Liver (tissue), 3 donors: Measurements from ENCODE around the gene APOBEC3C.

Source experiments
- ATF3 ChIP-seq: IDR thresholded peaks from 2 replicates; pipeline ENCODE4 v1.6.1; 2016; ENCODE audit warnings: antibody characterized with exemption
- FOXA1 ChIP-seq: IDR thresholded peaks from 2 replicates; pipeline ENCODE4 v1.6.1; 2016; ENCODE audit warnings: antibody characterized with exemption
- GABPA ChIP-seq, 2 donors: IDR thresholded peaks in 1 of 2; conservative IDR thresholded peaks in 1 of 2; 2 replicates each; pipeline ENCODE4 v1.6.1; 2016; ENCODE audit warnings: antibody characterized with exemption in 2 of 2, mild to moderate bottlenecking in 1 of 2, moderate library complexity in 1 of 2
- HNF4G ChIP-seq: IDR thresholded peaks from 2 replicates; pipeline ENCODE4 v1.6.1; 2016; ENCODE audit warnings: antibody characterized with exemption
- TAF1 ChIP-seq: conservative IDR thresholded peaks from 2 replicates; pipeline ENCODE4 v1.6.1; 2016; ENCODE audit warnings: antibody characterized with exemption, mild to moderate bottlenecking
- YY1 ChIP-seq: IDR thresholded peaks from 2 replicates; pipeline ENCODE4 v1.6.1; 2016; ENCODE audit warnings: antibody characterized with exemption, mild to moderate bottlenecking
- TF ChIP-seq, protein P1 (sequence below): fragments of 150-350 bp; IDR thresholded peaks from 2 replicates; pipeline ENCODE4 v1.5.1; 2017; ENCODE audit warnings: improper control_type of control experiment, low read depth, low read length; ENCODE audit not compliant: missing input control
- TF ChIP-seq, protein P2 (sequence below): IDR thresholded peaks from 2 replicates; pipeline ENCODE4 v1.6.1; 2016; ENCODE audit warnings: antibody characterized with exemption, mild to moderate bottlenecking
- TF ChIP-seq, protein P3 (sequence below): IDR thresholded peaks from 2 replicates; pipeline ENCODE4 v1.6.1; 2016; ENCODE audit warnings: antibody characterized with exemption
- donor health status: healthy.
- donor health status: healthy.

GRCh38 chr22:39010946-39011345, 3.1 kb upstream of the APOBEC3C start:
- TF ChIP-seq, protein P1, sequence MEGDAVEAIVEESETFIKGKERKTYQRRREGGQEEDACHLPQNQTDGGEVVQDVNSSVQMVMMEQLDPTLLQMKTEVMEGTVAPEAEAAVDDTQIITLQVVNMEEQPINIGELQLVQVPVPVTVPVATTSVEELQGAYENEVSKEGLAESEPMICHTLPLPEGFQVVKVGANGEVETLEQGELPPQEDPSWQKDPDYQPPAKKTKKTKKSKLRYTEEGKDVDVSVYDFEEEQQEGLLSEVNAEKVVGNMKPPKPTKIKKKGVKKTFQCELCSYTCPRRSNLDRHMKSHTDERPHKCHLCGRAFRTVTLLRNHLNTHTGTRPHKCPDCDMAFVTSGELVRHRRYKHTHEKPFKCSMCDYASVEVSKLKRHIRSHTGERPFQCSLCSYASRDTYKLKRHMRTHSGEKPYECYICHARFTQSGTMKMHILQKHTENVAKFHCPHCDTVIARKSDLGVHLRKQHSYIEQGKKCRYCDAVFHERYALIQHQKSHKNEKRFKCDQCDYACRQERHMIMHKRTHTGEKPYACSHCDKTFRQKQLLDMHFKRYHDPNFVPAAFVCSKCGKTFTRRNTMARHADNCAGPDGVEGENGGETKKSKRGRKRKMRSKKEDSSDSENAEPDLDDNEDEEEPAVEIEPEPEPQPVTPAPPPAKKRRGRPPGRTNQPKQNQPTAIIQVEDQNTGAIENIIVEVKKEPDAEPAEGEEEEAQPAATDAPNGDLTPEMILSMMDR = no peak
- TF ChIP-seq GABPA (IDR thresholded peaks at IDR 0.05 in 1 of 2, conservative IDR thresholded peaks at IDR 0.05 in 1 of 2) = no peak
- TF ChIP-seq YY1 = no peak
- no peak for TF ChIP-seq ATF3
- no peak for TF ChIP-seq TAF1
- no peak for TF ChIP-seq FOXA1
- TF ChIP-seq, protein P2, sequence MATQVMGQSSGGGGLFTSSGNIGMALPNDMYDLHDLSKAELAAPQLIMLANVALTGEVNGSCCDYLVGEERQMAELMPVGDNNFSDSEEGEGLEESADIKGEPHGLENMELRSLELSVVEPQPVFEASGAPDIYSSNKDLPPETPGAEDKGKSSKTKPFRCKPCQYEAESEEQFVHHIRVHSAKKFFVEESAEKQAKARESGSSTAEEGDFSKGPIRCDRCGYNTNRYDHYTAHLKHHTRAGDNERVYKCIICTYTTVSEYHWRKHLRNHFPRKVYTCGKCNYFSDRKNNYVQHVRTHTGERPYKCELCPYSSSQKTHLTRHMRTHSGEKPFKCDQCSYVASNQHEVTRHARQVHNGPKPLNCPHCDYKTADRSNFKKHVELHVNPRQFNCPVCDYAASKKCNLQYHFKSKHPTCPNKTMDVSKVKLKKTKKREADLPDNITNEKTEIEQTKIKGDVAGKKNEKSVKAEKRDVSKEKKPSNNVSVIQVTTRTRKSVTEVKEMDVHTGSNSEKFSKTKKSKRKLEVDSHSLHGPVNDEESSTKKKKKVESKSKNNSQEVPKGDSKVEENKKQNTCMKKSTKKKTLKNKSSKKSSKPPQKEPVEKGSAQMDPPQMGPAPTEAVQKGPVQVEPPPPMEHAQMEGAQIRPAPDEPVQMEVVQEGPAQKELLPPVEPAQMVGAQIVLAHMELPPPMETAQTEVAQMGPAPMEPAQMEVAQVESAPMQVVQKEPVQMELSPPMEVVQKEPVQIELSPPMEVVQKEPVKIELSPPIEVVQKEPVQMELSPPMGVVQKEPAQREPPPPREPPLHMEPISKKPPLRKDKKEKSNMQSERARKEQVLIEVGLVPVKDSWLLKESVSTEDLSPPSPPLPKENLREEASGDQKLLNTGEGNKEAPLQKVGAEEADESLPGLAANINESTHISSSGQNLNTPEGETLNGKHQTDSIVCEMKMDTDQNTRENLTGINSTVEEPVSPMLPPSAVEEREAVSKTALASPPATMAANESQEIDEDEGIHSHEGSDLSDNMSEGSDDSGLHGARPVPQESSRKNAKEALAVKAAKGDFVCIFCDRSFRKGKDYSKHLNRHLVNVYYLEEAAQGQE = no peak
- TF ChIP-seq HNF4G = no peak
- TF ChIP-seq, protein P3, sequence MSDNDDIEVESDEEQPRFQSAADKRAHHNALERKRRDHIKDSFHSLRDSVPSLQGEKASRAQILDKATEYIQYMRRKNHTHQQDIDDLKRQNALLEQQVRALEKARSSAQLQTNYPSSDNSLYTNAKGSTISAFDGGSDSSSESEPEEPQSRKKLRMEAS = no peak
